Mucosa of descending colon (tissue), 3 donors: ENCODE data around the gene ERVMER34-1. TPM values are rescaled to one million over a fixed set of nuclear protein-coding genes. Genes with fewer than 3 reads are reported as not detected.

Experiments used
- ATAC-seq: fragments of 200-7000 bp; cut with Tn5 transposase; one replicate; pipeline ENCODE4 v1.9.1; 2020; ENCODE audit warnings: mild to moderate bottlenecking, moderate library complexity
- DNase-seq, 3 donors: peaks; one replicate each; pipeline ENCODE4 v3.0.0-alpha.2; 2020
- H3K36me3 ChIP-seq: fragments of 200-600 bp; one replicate; pipeline ENCODE4 v1.8.0; 2021; ENCODE audit warnings: low read depth, mild to moderate bottlenecking
- H3K4me1 ChIP-seq: fragments of 200-600 bp; one replicate; pipeline ENCODE4 v1.8.0; 2021; ENCODE audit warnings: low read depth, mild to moderate bottlenecking
- H3K4me3 ChIP-seq: fragments of 200-600 bp; one replicate; pipeline ENCODE4 v1.8.0; 2021; ENCODE audit warnings: mild to moderate bottlenecking
- H3K9me3 ChIP-seq: fragments of 200-600 bp; one replicate; pipeline ENCODE4 v1.8.0; 2021; ENCODE audit warnings: mild to moderate bottlenecking
- intact Hi-C, 2 donors: fragments of 100-400 bp; cut with DNase I in 1 of 2; cut with micrococcal nuclease in 1 of 2; formaldehyde crosslinking; loops; one replicate each; pipeline versions ENCODE4 v1.11.0 to v1.11.1; 2022; cut with DNase I, micrococcal nuclease
- total RNA-seq, 3 donors: library from RNA; stranded (reverse); fragmentation: NEBNext Ultra II Directional in 2 of 3; extraction: Animal tissue kit (Norgen Biotek cat#: 25700) in 2 of 3; gene quantifications; one replicate each; pipeline versions ENCODE4 v1.2.1 to v1.2.4, GENCODE V29; 2021 to 2023
- TF ChIP-seq, protein P1 (sequence below): fragments of 200-600 bp; IDR thresholded peaks from one replicate; pipeline ENCODE4 v1.8.0; 2022; ENCODE audit warnings: antibody characterized with exemption, mild to moderate bottlenecking
- donor health status: DM: no; HTN: no; CAD: no; lungs with moderate emphysema.
- donor health status: DM: no; HTN: no; CAD: no.
- donor health status: DM: no; HTN: yes; CAD: no.

ERVMER34-1 gene
- total RNA-seq, 3 donors from 2014 or later, result 0.24 to 0.70 (median 0.58) TPM

DNA sequence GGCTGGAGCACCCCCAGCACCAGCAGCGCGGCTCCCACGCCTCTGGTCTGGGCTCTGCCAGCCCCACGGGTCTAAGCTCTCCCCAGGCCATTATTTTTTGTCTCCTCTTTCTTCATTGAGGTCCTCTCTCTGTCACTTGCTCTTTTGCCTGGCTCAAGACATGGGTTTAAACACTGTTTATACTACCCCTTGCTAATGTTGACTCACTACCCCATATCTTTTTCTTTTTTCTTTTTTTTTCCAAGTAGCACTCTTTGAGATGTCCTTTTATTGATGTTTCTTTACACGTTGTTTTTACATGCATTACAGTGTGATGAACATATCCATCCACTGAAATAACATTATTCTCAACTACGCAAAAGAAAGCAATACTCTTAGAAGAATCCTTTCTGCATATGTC lies 1.7 kb upstream of the ERVMER34-1 start:
- Histone ChIP-seq H3K36me3 (no peaks in the 10 kb centered on the region), H3K4me1 (no peaks in the 10 kb centered on the region), H3K9me3 (no peaks in the 10 kb centered on the region), H3K4me3 (no peak overlapping the region)
- TF ChIP-seq, protein P1, sequence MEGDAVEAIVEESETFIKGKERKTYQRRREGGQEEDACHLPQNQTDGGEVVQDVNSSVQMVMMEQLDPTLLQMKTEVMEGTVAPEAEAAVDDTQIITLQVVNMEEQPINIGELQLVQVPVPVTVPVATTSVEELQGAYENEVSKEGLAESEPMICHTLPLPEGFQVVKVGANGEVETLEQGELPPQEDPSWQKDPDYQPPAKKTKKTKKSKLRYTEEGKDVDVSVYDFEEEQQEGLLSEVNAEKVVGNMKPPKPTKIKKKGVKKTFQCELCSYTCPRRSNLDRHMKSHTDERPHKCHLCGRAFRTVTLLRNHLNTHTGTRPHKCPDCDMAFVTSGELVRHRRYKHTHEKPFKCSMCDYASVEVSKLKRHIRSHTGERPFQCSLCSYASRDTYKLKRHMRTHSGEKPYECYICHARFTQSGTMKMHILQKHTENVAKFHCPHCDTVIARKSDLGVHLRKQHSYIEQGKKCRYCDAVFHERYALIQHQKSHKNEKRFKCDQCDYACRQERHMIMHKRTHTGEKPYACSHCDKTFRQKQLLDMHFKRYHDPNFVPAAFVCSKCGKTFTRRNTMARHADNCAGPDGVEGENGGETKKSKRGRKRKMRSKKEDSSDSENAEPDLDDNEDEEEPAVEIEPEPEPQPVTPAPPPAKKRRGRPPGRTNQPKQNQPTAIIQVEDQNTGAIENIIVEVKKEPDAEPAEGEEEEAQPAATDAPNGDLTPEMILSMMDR, result no peak
- no peak for ATAC-seq
- no peak for DNase-seq
- intact Hi-C loops, result no loop called here

DNA sequence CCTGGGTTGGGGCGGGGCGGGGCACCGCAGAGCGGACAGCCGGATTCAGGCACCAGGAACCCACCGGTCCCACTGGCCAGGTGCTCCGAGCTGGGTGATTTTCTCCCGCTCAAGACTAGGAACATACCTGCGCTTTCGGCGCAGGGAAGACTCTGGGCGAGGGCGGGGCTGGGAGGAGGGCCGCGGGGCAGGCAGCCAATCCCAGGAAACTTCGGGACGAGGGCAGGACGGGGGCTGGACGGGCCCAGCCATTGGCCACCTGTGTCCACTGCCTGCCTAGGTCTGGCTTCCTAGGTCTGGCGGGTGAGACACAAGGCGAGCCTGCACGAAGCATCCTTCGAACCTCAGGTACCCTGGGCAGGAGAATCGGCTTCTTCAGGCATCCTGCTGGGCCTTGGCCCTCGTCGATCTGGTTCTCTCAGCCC lies 274 bp upstream of the ERVMER34-1 start:
- intact Hi-C loops, result no loop called here

DNA sequence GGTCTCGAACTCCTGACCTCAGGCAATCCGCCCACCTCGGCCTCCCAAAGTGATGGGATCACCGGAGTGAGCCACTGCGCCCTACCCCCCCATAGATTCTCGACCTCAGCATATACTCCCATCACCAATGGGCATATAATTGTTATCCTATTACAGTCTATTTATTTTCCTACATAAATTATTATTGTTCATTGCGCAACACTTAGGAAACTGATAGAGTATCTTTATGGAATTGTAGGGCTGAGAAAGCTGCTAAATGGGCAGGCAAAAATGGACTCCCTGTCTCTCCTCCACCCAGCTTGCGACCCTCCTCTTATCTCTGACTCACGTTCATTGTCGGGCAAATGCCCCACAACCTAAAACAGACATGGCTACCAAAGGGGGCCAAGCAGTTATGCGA lies 1.0 kb downstream of the ERVMER34-1 start:
- TF ChIP-seq, protein P1, result no peak
- no peaks in the 10 kb centered on the region for H3K36me3 ChIP-seq
- DNase-seq (no peak), ATAC-seq (no peak)
- H3K4me3 ChIP-seq, result no peak overlapping the region
- intact Hi-C loops, result no loop called here
- H3K4me1 ChIP-seq, result no peaks in the 10 kb centered on the region
- no peaks in the 10 kb centered on the region for H3K9me3 ChIP-seq

More for the DNA sequence above, 274 bp upstream of the ERVMER34-1 start:
- ATAC-seq, result peak; percentile 94
- Histone ChIP-seq H3K4me1 (no peaks in the 10 kb centered on the region), H3K4me3 (no peak overlapping the region), H3K36me3 (no peaks in the 10 kb centered on the region), H3K9me3 (no peaks in the 10 kb centered on the region)
- DNase-seq, result peak; percentile 67 to 80 (median 69)
- TF ChIP-seq, protein P1, result no peak

DNA sequence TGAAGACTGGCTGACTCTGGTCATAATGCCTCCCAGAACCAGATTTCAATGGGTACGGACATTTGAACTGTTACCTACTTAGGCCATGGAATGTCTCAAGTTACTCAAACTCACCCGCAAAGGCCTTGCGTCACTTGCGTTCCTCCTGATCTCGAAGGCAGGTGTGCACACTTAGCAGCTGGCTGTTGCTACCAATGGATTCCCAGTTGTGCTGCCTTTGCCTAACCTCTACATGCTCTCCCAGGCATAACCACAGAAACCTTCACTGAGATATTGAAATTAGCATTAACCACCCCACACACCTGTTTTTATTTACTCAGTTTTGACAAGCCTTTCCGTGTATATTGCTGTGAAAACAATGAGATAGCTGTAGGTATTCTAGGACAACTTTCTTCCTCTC lies 2.8 kb downstream of the ERVMER34-1 start:
- TF ChIP-seq, protein P1, result no peak
- peak in 1 of 3 donors; percentile 8 for DNase-seq
- Histone ChIP-seq H3K4me1 (no peaks in the 10 kb centered on the region), H3K9me3 (no peaks in the 10 kb centered on the region), H3K4me3 (no peak overlapping the region), H3K36me3 (no peaks in the 10 kb centered on the region)
- intact Hi-C loops, result no loop called here
- ATAC-seq, result no peak

DNA sequence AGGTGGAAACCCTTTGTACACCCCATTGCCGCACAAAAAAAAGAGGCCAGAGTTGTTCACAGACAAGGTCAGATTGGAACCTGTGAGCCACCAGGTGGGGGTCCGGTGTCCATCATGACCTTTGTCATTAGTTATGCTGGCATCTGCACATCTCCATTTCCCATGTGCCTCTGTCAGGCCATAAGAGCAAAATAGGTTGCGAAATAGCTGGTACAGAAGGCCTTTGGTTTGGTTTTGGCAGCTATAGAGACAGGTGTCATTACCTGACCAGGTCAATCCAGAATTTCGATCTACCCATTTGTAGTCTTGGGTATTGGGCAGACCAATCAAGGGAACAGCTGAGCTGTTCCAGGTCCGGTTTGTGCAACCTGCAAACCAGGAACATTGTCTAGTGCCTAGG lies 6.6 kb downstream of the ERVMER34-1 start:
- Histone ChIP-seq H3K4me1 (no peaks in the 10 kb centered on the region), H3K36me3 (no peaks in the 10 kb centered on the region), H3K4me3 (no peak overlapping the region), H3K9me3 (no peaks in the 10 kb centered on the region)
- no peak for DNase-seq
- TF ChIP-seq, protein P1, result no peak
- ATAC-seq, result no peak
- intact Hi-C loops, result no loop called here

DNA sequence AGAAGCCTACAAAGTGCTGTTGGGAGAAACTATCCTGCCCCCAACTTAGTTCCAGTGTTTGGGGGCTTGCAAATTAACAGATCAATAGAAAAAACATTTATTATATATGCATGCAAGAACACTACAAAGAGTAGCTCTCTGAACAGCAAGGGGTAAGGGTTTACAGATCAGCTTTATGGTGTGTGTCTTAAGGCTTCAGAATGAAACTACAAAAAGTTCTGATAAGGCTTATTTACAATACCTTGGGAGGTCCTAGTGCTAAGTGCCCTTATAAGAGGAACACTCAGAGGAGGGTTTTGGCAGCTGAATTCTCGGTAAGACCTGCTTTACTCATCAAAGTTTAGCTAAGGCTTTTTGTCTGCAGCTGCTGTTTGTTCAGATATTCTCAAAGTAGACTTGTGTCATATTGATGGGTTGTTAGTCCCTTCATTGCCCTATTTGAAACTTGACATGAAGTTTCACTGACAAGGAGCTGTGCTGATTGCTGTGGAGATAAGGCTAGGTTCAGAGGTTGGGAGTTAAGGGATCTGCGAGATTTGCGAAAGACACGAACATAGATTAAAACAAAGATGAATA lies 7.7 kb downstream of the ERVMER34-1 start:
- no peaks in the 10 kb centered on the region for H3K4me1 ChIP-seq
- no peaks in the 10 kb centered on the region for H3K9me3 ChIP-seq
- intact Hi-C loops, result no loop called here
- no peak for ATAC-seq
- H3K4me3 ChIP-seq, result no peak overlapping the region
- TF ChIP-seq, protein P1, result no peak
- H3K36me3 ChIP-seq, result no peaks in the 10 kb centered on the region
- DNase-seq, result no peak
